HG03139 (cell line): ENCODE measurements around the gene HOXD12.

Experiments
- ATAC-seq: cut with Tn5 transposase; IDR thresholded peaks from one replicate; pipeline ENCODE4 v1.9.1; 2021; ENCODE audit not compliant: unreplicated experiment

Gene HOXD12

DNA sequence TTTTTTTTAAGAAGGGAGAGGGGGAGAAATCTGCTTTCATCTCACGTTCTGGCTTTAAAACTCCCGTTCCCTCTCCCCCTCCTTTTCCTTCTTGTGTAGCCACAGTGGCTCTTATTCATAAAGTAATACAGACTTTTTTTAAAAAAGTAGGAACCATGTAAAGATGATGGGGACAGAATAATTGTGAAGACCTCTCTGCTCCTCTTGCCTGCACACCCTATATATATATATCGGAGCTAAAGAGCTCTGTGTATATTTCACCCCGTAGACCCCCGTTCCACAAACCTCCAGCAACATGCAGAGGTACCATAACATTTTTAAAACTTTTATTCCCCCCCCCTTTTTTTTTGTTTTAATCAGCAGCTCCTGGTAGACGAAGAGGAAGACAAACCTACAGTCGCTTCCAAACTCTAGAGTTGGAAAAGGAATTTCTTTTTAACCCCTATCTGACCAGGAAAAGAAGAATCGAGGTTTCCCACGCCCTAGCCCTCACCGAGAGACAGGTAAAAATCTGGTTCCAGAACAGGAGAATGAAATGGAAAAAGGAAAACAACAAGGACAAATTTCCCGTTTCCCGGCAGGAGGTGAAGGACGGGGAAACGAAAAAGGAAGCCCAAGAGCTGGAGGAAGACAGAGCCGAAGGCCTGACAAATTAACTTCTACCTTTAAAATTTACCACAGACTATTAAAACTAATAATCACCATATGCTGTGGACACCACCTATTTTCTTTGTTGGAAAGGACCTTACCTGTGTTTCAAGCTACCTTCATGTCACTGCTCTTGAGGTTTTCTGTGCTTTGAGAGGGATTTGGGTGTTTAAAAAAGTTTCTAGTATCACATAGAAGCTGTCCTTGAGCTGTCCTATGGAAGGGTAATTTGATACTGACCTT, 31.6 kb downstream of the HOXD12 start:
- ATAC-seq = no peak

- no peak for ATAC-seq
These were observed 32.2 kb downstream of the HOXD12 start for GRCh38 chr2:176131848-176132158.

DNA sequence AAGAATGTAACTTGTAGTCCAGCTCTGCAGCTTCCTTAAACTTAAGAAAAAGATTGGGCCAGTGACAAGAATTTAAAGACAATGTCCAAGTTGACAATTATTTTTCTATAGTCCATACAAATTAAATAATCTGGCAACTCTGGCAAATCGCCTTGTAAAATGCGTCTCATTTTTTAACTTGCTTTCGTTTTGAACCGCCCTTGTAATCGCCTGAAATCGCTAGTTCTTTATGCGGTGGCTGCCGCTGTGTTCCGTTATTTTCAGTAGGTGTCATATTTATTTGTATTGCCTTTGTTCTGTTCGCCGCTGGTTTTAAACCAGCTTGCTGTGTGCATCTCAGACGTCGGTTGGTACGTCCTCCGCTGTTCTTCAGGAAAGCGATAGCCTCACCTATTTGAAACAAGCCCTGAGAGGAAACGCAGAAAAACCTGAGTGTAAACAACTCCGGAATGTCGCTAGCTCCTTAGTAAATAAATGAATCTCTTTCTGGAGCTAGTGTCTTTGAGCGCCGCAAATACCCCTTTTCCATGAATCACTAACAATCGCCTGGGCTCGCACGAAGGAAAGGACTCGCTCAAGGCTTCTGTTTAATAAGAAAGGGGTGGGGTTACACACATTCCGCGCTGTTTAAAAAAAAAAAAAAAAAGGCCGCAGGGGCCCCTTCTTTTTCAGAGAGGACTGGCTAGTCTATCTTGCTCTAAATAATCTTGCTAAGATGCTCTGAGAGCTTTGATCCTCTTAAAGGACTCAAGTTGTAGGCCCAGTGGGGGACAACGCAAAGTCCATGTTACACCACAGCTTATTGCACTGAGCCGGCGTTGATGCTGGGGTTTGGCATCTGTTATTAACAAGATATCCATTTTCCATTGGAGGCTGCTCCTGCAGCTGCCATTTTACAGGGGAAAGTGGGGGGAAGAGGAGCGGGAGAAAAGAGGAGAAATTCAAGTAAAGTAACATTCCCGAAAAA, 32.9 kb downstream of the HOXD12 start:
- no peak for ATAC-seq

DNA sequence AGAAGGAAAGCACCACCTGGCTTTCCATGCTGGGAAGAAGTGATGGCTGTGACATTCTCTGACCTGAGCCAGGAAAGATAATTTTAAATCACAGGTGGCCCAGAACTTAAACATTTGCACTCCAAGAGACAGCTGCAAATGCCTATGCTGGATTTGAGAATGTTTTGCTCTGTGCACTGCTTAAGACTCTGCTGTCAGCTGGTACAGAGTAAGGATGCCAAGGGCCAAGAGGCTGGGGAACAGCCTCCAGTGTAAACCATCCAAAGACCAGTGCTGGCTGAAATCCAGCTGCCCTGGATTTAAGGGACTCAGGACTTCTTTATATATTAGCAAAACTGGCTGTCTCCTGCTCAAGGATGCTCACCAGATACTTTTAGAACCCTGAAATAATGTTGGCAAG, 33.8 kb downstream of the HOXD12 start:
- no peak for ATAC-seq

DNA sequence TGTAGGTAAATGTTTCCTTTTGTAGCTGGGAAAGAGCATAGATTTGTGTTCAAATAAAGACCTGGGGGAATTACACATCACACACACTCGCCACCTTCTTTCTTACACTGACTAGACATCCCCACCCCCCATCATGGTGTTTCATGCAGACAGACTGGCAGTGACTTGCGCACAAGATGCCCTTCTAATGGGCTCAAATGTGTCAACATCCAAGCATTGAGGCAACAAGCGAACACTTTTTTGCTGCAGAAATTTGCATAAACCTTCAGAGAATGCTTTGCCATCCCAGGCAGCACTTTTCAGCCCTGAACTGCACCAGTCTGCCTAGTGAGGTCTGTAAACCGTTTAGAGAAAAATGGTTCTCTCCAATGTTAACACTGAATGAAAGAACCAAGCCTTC, 34.4 kb downstream of the HOXD12 start:
- ATAC-seq = no peak

- ATAC-seq = no peak
These were observed 35.4 kb downstream of the HOXD12 start for GRCh38 chr2:176135035-176135440.

DNA sequence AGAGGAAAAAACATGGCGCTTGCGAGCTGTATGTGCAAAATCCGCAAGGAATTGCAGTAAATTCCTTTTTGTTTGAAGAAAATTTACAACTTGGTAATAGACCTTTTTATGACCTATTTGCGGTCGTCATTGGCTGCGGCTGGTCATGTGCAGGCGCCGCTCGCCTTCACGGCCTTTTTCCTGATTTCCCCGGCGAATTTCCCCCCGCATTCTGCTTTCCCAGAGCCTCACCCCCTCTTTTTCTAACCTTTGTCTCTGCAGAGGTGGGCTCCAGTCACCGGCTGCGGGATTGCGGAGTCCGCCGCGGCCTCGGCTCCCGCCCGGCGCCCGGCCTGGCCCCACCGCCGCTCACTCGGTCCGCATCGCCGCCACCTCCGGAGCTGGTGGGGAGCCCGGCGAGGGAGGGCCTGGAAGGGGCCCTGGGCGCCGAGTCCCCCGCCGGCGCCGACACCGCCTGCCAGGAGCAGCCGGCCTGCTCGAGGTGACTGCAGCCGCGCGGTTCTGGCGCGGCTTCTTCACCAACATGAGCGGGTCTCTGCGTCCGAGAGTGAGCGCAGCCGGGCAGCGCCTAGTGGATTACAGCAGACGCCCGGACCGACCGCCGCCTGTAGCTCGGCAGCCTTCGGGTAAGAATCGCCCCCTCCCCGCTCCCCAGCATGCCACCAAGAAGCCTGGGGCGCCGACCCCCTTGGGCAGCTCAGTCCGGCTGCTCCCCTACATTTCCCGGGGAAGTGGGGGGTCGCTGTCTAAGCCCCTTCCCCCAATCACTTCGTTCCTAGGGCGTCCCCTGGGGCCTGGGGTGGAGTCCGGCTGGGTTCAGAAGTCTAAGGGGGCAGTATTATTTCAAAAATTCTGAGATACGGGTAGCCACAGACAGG, 37.0 kb downstream of the HOXD12 start:
- ATAC-seq = no peak

DNA sequence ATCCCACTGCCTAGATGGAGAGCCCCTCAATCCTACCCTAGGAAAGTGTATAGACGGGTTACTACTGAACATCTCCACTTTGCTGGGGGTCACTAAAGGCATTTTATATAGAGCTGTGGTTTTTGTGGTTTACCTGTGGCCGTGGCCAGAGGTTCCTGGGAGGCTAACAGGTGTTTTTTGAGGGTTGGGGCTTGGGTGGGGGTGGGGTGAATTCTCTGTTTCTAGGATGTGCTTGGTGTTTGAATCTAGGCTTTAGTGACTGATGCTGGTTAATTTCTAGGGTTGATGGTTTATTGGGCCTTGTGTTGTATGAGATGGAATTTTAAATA, 37.6 kb downstream of the HOXD12 start:
- ATAC-seq = no peak

GRCh38 chr2:176137906-176138305, 38.3 kb downstream of the HOXD12 start:
- no peak for ATAC-seq

GRCh38 chr2:176138526-176138922, 38.9 kb downstream of the HOXD12 start:
- ATAC-seq = no peak

GRCh38 chr2:176138923-176139660, 39.5 kb downstream of the HOXD12 start:
- ATAC-seq = no peak

DNA sequence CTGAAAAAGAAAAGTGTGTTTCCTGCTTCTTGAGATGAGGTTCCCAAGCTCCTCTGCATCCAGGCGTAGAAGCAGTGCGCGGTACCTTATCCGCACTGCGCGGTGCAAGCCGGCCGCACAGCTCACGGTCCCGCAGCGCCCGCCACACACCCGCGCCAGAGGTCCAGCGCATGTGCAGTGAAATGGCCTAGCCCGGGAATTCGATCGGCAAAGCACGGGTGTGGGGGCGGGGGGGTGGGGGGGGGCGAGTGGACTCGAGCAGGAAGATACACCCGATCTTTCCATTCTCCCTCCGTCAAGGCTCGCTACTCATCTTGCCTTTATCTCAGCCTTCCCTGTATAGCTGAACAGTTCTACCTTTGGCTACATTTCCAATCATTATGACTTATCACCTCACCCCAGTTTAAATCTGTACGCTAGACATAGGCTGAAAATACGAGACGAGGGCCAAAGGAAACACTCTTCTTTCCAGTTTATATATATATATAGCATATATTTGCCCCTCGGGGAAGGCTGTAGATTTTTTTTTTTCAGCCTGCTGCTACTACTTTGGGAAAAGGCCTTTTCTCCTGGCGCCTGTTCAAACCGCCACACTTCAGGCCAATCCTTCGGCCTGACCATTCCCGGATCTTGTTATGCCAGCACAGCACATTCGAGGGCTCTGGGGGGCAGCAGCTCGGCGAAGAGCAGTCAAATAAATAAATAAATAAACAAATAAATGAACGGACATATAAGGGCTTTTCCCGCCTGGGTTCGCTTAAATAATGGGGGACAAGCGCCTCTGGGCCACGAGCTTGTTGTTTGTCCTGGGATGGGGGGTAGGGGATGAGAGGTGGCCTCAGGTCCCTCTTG, 40.3 kb downstream of the HOXD12 start:
- ATAC-seq = no peak

DNA sequence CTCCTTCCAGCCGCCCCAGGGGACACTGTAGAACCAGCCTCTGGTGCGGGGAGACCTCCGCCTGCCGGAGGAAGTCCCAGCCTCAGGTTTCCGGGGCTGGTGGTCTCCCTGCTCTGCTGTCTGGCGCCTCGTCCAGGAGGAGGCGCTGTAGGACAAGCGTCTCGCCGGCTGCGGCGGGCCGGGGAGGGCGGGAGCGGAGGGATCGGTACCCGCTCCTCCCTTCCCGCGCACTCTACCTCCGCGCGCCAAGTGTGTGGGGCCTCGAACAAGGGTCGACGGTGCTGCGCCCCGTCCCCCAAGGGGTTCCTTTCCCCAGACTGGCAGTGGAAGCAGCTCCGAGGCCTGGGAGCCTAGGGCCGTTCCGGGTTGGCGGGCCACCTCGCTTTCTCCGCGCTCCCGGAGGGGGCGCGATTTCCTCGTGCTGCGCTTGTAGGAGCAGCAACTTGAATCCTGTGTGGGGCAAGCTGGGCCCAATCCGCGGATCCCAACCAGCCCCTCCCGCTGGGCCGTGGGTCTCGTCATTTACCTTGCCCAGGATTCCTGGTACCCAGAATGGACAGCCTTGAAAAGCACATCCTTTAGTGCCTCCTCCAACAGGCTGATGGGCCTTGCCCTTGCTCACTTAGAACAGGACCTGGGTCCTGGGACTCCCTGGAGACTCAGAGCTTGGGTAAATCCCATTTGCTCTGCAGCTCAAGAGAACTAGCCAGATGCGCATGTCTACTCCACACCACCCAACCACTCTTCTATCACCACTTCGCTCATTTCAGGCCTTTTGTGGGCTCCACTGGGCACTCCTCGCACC, 41.1 kb downstream of the HOXD12 start:
- ATAC-seq = peak; percentile 89

GRCh38 chr2:176142281-176142680, 42.7 kb downstream of the HOXD12 start:
- no peak for ATAC-seq

DNA sequence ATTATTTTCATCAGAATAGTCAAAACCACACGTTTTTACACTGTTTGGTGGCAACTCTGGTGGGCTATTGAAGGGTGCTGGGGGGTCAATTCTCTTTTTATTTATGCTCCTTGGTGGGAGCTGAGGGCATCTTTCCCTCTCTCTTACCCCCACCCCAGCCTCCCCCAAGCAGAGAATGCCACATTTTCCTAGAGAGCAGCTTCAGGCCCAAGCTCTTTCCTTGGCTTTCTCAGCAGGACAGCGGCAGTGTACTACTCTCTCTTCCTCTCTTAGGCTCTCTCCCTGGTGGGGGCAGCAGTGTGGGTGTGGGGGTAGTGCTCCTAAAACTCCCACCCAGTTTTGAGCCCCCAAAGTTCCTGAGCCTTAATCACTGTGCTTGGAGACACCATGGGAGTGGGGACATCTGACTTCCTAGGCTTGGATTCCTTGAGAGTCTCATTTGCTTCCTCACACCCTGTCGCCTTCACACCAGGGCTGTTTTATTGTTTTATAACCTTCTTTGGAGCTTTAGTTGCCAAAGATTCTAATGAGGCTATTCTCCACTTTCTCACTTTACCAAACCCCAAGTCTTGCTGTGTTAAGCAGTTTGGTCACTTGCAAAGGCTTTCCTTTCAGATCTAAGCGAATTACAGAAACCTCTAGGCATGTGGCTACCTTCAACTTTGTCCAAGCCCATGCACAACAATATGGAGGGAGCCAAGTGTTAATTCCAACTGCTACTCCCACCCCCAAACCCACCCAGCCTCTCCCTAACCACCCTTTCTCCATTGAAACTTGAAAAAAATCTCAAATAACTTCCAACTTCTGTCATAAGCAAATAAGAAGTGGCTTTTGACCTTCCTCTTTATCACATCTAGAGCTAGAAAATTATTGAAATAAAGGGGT, 45.7 kb downstream of the HOXD12 start:
- no peak for ATAC-seq

GRCh38 chr2:176146101-176146500, 46.5 kb downstream of the HOXD12 start:
- no peak for ATAC-seq

- ATAC-seq = no peak
These were observed 47.0 kb downstream of the HOXD12 start for GRCh38 chr2:176146645-176147044.
